GM20431 (cell line): Measurements from ENCODE around the gene FAM20C.

ENCODE experiments used
- in situ Hi-C: fragments of 300-500 bp; cut with MseI, MboI; formaldehyde crosslinking; loops from one replicate; pipeline ENCODE4 v1.15.0; 2020; ENCODE audit warnings: low sequenced_read_pairs; ENCODE audit not compliant: unreplicated experiment

Gene FAM20C

DNA sequence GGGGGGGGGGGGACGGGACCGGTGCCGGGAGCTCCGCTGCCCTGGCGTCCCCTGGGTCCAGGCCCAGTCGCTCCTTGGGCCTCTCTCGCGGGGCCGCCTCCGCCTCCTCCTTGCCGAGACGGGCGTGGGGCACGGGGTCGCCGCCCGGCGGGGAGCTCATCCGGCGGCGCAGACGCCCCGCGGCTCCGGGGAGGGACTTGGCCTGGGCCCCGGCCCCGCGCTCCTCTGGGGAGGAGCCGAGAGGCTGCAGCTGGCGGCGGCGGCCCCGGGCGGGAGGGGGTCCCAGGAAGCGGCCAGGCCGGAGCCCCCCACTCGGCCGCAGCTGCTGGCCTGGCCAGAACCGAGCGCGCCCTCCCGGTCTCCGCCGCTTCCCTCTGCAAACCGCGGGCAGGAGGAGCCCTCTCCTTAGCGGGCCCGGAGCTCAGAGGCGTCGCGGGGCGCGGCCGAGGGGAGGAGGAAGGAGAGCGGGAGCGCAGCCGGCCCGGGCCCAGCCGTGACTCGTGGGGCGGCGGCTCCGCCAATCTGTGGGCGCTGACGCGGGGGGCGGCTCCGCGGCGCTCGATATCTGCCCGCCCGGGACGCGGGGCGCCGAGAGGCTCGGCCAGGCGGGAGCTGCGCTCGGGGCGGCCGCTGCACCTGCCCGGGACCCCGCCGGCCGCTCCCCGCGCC is at the start of gene FAM20C:
Gene FAM20C (plus strand): TSS at position 591 of the 669 bp plus-strand sequence. CDS start 629 bp downstream, outside the sequence.
- in situ Hi-C loops, result no loop called here

DNA sequence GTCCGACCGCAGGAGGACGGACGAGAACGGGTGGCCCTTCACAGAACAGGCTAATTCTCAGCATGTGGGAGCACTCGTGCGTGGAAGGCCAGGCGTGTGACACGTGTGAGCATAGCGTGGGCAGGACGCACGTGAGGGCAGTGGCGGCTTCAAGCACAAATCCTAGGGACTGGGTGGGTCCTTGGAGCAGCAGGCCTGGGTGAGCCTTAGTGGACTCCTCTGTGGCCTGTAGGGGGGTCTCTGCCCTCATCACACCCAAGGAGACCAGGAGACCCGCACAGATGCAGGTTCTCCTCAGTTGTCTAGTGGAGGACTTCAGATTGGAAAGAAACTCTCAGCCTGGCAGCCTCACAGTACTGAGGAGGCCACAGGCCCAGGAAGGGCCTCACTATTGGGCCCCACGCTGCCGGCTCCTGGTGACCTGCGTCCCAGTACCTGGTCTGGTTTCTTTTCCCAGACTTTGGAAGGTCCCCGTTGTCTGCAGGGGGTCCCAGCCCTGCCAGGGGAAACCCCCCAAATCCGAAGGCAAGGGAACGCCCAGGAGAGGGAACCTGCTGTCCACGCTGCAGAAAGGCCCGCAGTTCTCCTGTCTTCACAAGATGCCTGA is 49.1 kb upstream of the FAM20C start:
- in situ Hi-C loops, result no loop called here

DNA sequence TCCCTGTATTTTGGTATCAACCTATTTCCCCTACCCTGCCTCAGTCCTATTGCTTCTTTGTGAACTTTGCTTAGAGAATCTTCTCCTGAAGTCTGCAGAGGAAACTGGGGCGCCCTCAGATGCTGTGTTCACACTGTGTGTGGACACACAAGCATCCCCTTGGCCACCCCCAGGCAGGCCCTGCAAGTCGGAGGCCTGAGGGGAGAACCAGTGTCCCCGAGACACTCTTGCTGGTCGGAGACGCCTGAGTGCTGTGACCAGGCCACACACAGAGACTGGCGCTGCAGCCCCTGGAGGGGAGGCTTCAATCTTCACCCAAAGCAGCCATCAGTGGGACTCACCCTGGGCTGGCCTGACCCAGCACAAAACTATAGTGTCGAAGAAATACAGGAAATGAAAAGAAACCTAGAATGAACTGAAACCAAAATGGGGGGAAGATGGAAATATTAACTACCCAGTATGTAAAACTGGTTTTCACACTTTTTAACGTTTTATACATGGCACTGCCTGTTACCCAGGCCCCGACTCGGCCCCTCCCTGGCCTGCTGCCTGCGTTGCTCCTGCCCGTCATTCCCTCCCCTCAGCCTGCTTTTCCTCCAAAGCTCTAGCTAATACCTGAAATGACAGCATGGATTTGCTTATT is 48.4 kb upstream of the FAM20C start:
- in situ Hi-C loops, result no loop called here

DNA sequence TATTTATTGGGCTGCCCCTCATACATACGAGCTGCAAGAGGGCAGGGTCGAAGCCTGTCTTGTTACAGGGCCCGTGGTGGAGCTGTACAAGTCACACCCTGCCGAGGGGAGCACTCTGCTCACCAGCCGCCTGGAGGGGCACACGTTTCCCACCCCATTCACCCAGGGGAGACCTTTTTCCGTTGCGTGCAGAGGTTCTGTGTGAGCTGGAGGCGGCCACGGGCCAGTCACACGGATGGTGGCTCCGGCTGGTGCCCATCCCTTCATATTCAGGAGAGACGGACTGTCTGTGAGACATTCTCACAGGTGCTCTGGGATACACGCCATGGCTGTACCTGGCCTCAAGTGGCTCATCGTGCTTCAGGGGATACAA is 47.9 kb upstream of the FAM20C start:
- in situ Hi-C loops, result no loop called here

DNA sequence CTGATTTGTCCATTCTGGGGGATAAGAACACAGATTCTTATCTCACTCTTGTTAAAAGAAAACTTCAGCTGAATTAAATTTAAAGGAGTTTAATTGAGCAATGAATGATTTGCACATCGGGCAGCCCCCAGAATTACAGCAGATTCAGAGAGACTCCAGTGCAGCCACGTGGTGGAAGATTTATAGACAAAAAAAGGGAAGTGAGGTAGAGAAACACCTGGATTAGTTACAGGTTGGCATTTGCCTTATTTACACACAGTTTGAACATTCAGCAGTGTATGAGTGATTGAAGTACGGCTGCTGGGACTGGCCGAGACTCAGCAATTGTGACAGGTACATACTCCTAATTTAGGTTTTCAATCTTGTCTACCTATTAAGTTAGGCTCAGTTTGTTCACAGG is 46.5 kb upstream of the FAM20C start:
- in situ Hi-C loops, result no loop called here

DNA sequence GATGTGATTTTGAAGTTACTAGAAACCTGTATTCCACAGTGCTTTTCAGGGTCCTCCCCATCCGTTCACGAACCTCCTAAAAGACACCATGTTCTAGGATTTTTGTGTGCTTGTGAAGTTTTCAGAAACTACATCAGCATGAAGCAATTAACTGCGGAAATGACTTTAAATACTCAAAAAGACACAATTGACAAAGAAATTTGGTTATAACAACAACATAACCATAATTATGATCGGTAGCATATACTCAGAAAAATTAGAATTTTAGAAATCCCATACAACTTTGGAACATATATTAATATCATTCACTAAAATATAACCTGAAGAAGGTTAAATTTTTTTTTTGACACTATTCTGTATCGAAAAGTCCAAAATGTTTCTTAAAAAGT is 43.8 kb upstream of the FAM20C start:
- in situ Hi-C loops, result no loop called here

DNA sequence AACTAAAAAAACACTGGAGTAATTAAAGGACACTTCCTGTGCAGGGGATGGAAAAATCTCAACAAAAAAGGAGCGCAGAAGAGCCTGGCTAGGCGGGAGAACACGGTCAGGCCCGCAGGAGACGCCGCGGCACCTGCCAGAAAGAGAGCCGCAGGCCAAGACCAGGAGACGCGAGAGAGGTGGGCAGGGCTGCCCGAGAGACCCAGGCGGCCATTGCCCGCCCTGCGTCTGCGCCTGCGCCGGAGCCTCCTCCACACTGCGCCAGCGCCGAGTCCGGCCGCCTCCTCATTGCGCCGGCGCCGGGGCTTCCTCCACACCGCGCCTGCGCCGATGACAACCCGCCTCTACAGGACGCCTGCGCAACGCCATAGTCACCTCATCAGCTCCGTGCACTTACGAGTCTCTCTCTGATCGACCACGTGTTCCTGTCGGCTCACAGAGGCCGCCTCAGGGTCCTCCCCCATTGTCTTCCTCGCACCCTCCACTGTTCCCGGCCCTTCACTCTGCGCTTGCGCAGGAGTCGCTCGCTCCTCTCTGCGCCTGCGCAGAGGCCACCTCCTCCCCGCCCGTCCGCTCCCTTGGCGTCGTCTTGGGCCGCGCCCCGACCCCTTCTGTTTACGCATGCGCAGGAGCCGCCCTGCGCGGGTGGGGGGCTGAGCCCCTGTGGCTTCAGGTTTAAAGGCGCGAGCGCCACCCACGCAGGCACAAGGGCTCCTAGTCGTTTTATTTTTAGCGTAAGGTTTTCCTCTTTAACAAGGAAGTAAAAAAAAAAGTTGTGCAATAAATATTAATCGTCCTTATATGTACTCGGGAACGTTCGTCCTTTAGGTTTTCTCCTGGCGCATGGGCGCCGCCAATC is 43.2 kb upstream of the FAM20C start:
- in situ Hi-C loops, result no loop called here

DNA sequence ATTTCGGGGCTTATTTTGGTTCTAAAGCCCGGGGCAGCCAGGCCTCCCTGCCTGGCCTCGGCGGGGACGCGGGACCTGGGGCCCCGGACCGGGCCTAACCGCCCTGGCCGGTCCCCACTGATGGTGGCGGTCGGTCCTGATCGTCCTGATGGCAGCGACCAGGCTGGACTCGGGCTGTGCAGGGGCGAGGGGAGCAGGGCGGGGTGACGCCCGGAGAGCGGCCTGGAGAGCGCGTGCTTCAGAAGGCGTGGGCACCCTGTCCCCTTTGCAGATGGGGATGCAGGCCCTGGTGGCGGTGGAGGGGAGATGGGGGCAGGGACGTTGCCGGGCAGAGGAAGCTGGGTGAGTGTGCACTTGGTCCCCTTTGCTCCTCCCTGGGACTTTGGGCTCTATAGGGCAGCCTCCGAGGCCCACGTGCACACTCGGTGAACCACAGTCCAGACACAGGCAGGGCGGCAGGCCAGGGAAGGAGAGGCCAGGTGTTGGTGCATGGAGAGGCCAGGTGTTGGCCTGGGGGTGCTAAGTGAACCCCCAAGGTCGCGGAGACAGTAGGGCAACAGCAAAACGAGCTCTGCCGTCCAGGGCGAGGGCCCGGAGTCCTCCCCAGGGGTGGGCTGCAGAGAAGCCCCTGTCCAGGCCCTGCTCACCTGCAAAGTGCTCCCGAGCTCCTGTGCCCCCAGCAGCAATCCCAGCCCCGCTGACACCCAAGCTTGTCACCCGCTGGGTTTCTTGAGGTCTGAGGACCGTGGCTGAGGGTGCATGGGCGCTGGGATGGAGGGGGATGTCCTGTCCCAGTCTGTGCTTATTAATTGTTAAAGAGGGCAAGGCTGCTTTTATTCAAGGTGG is 42.4 kb upstream of the FAM20C start:
- in situ Hi-C loops, result no loop called here

DNA sequence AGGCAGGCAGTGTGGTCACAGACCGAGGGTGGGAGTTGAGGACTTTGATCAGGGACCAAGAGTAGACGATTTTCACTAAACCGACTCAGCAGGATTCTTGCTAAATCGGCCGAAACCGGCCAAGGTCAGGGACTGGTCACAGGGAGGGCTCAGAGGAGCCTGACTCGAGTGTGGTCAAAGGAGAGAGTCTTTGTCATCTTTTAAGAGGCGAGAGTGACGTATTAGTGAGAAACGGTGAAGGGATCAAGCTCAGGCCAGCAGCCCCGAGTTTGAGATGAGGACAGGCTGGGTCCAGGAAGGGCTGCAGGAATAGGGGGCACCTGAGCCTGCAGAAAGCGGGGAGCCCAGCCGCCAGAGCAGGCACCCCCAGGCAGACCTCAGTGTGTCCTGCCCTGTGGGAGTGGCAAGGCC is 41.6 kb upstream of the FAM20C start:
- in situ Hi-C loops, result no loop called here

DNA sequence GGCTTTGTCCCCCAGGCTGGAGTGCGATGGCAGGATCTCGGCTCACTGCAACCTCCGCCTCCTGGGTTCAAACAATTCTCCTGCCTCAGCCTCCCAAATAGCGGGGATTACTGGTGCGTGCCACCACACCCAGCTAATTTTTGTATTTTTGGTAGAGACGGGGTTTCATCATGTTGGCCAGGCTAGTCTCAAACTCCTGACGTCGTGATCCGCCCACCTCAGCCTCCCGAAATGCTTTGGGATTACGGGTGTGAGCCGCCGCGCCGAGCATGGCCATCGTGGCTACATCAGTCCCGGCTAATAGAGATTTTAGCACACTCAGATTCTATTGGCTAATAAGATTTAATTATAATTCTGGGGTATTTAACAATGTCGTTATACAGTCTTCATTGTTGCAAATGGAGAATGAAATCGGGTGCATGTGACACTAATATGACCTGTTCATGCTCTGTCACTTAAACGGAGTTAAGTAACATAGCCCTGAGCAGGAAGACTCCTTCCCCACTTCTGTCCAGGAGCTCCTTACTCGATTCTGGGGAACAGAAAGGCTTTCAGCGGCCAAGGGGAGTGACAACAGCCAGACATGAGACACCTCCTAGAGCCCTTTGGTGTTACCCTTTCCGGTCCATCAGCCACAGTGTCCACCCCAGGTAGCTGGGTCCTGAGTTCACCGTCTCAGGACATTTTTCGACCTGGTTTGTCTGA is 40.9 kb upstream of the FAM20C start:
- in situ Hi-C loops, result no loop called here

DNA sequence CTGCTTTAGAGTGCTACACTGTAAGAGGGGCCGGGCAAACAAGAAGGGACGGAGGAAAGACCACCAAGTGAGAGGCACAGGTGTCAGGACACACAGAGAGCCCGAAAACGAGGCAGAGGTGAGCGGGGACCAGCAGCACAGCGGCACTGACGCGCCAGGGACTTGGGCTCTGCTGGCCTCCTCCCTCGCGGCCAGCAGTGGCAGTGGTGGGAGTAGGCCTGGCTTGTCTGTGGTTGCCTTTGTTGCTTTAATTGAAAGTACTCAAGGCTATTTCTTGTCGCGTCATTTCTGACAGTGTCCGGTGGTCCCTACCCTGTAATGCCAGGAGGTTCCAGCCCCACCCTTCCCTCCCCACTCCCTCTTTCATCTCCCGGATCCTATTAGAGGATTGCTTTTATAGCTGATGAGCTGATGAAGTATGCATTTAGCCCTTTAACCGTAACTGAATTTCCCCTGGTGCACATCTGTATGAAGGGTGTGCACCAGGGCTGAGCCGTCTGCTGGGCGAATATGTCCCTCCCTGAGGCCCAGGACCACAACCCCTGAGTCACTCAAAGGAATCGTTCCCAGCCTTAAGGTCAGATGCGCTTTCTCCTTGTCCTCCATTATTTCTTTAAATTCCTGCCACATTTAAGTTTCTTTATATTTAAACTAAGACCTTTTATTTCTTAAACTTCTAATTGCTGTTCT is 39.5 kb upstream of the FAM20C start:
- in situ Hi-C loops, result no loop called here

DNA sequence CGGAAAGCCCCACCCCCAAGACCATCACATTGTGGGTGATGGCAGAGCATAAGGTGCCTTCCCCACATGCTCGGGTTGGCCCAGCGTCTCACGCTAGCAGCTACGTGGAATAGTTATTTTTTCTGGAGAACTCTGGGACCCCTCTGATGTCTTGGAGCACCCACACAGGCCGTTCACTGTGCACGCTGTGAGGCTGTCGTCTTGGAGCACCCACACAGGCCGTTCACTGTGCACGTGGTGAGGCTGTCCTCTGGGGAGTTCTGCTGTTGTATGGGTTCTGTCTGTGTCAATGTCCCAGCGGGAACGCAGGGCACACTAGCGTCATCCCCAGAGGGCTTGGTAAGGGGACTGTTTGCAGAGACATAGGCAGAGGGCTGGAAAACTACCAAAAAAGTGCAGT is 38.8 kb upstream of the FAM20C start:
- in situ Hi-C loops, result no loop called here

DNA sequence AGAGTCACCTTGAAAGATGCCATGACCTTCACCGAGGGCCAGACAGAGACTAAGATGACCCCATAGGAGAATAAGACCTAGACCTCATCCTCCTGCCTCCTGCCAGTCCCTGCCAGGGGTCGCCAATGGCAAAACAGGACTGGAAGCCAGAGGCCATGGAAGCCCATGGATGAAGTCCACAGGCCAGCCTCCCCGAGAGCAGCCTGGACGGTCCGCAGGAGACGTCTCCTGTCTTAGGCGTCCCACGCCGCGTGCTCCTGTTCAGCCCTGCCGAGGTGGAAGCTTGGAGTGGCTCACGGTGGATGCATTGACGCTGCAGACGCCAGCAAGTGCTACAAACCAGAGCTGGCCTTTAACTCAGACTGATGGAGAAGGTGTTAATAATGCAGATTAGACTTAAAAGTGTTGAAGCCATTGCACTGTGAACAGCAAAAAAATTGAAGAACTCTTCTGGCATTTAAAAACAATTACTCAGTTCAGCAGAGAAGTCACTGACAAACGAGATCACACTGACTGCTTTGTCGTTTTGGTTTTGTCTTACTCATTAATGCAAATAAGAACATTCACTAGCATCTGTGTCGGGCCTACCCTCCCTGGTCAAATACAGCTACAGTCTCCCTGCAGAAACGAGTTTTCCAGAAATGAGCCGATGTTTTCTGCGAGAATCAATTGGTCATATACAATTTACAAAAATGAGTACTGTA is 38.1 kb upstream of the FAM20C start:
- in situ Hi-C loops, result no loop called here

DNA sequence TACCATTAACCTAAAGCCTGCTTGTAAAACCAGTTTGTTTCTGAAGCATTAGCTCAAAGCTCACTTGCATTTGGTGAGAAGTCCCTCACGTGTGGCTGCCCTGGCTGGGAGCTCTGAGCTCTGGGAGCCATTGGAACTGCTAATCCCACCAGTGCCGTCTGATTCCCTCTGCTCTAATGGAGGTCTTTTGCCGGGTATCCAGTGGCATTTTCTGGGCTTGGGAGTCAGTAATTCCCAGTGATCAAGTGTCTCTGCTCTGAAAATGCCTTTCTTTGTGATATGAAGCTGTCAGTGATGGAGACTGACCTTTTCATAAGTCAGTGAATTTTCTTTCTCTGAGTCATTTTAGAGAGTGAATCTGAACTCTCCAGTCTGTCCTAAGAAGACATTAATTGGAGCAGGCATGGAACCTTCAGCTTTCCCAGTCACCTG is 36.9 kb upstream of the FAM20C start:
- in situ Hi-C loops, result no loop called here

DNA sequence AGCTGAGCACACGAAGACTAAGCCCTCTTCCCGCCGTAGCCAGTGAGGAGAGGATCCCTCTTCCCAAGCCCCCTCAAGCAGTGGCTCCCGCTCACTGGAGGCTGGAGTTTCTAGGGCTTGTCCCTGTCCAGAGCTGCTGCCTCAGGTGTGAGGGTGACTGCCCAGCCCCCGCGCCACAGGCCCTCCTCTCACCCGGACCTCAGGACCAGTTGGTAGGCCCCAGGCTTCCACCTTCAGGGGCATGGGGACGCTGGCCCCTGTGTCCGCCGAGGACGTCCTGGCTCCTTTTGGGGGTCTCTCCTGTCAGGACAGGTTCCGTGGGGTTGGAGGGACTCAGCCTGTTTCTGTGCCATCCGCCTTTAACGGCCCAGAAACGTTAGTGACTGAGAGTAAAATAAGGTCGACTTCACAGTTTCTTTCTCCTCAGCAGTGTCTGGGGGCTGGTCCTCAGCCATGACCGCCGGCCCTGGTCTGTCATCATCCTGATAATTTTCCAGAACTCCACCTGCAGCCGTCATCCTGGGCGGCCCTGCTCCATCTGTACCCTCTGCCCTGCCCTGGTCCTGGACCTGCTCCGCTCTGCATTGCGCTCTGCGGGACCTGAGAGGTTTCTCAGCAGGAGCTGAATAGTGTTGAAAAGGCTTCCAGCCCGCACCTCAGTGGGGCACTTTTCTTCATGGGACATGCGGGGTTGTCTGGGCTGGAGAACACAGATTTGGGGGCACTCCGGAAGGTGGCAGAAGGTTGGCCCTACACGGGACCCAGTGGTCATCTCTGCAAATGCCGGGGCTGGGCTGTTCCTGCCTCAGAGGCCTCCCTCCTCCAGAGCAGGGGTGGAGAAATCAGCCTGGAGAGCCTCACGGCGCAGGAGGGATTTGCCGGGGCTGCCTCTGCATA is 36.0 kb upstream of the FAM20C start:
- in situ Hi-C loops, result no loop called here

DNA sequence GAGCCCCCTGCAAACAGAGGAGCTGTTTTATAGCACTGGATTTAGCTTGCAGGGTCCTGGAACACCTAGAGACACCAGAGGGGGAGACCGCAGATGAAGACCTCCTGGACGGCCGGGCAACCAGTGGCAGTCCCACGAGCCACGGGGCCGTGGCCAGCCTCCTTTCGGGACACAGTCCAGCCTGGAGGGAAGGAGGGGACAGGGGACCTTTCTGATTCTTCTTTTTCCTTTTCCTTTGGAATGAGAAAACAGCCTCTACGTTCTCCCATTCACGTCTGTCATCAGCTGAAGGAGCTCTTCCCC is 35.4 kb upstream of the FAM20C start:
- in situ Hi-C loops, result no loop called here
